ENCODE data around the gene ABCF2. TPM values are rescaled to one million over a fixed set of nuclear protein-coding genes. Genes with fewer than 3 reads are reported as not detected.
A peak's percentile ranks its signal among the peaks of the same experiment; 100 is the strongest.

ABCF2 gene
- total RNA-seq, 1 experiment from 2014 or later: 63.7 TPM

DNA sequence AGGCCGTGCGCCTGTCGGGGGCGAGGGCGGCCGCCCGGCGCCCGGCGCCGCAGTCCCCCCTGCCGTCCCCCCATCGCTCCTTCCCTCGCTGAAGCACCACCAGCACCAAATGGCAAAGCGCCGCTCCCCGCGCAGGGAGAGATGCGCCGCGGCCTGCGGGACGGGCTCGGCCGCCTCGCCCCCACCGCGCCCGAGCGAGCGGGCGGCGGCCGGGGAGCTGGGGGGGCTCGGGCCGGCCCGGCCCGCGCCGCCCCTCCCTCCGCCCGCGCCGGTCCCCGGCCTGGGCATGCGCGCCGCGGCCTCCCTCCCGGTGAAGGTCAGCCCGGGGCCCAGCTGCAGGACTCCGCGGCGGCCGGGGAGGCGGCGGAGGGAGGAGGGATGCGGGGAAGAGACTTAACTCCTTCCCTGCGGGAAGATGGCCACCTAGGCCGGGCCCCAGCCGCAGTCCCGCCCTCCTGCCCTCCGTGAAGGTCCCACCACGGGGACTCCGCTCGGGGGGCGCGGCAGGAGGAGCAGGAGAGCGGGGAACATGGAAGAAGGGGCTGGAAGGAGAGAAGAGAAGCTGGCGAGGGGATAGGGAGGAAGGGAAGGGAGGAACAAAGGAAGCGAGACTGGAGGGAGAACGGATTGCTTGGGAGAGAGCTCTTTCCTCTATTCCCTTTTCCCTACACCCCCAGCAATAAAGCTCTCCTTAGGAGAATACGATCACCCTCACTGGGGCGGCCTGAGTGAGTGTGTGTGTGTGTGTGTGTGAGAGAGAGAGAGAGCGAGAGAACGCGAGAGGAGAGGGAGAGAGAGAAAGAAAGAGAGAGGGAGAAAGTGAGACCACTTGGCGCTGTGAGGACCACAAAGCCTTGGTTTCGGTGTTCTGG lies 24.9 kb upstream of the ABCF2 start:
- no peaks in the 10 kb centered on the region for H3K27me3 ChIP-seq (ENCODE audit: insufficient read depth, low read length)
- no peaks in the 10 kb centered on the region for H3K9me2 ChIP-seq (ENCODE audit: insufficient read depth)
- BruUV-seq (replicated peaks): TSS peak; percentile 70
- no peak for DNase-seq (ENCODE audit: low read depth, low spot score)
- H3K27ac ChIP-seq (ENCODE audit: low read depth, low read length): peak overlapping the region; percentile 51
- ChIA-PET CTCF (interaction anchor here (1.0 kb wide), 1 partner anchor 9 kb away, joined by 5 read pairs; no protein-coding TSS in a partner anchor), POLR2A (no interaction called here), RAD21 (ENCODE audit: low non-redundant PET in 1 of 2, low total read pairs in 2 of 2, uncharacterized antibody in 2 of 2, unreplicated experiment in 2 of 2) (no interaction called here)
- peak overlapping the region; percentile 87 for H3K4me2 ChIP-seq (ENCODE audit: low read length)
- peaks cover 31 to 52% of the 10 kb centered on the region in 2 experiments for H3K4me1 ChIP-seq (ENCODE audit: control insufficient read depth in 1 of 2, insufficient read depth in 2 of 2, low read length in 2 of 2)
- intact Hi-C loops (cut with micrococcal nuclease): no loop called here
- no peaks in the 10 kb centered on the region for H4K20me1 ChIP-seq (ENCODE audit: insufficient read depth)
- H3K9me3 ChIP-seq (ENCODE audit: control insufficient read depth in 1 of 2, insufficient read depth in 1 of 2, low read depth in 1 of 2, low read length in 2 of 2): no peaks in the 10 kb centered on the region
- H3K9ac ChIP-seq (ENCODE audit: low read length): peak overlapping the region; percentile 79
- no peaks in the 10 kb centered on the region for H3K36me3 ChIP-seq (ENCODE audit: control insufficient read depth in 1 of 2, insufficient read depth in 2 of 2, low read length in 2 of 2)
- peak; percentile 41 for ATAC-seq
- H3K4me3 ChIP-seq (replicated peaks in 1 of 2; ENCODE audit: low read depth in 1 of 2, low read length in 2 of 2): peak overlapping the region; percentile 63 to 72
- no peak overlapping the region for H2AFZ ChIP-seq (ENCODE audit: low read depth, low read length, poor library complexity, severe bottlenecking)
- no peaks in the 10 kb centered on the region for H3K79me2 ChIP-seq (ENCODE audit: insufficient read depth, low read length)
- TF ChIP-seq POLR2A (IDR thresholded peaks at IDR 0.05; ENCODE audit: borderline replicate concordance, extremely low read depth, insufficient read depth, insufficient read length) (peak; percentile 46), POLR2AphosphoS5 (IDR thresholded peaks at IDR 0.05; ENCODE audit: low read depth, low read length) (peak; percentile 67), ZFX (IDR thresholded peaks at IDR 0.05) (peak; percentile 89), TCF7L2 (IDR thresholded peaks at IDR 0.05; ENCODE audit: borderline replicate concordance, extremely low read depth, insufficient read depth, insufficient read length) (peak; percentile 9), EZH2 (IDR thresholded peaks at IDR 0.05) (no peak)

GRCh38 chr7:151251328-151251688 lies 24.3 kb upstream of the ABCF2 start:
- no peak for TF ChIP-seq CTCF (IDR thresholded peaks at IDR 0.05 in 2 of 3, conservative IDR thresholded peaks at IDR 0.05 in 1 of 3; ENCODE audit: borderline replicate concordance in 1 of 3, insufficient read depth in 1 of 3, low read depth in 2 of 3, low read length in 2 of 3)
- TF ChIP-seq RAD21 (IDR thresholded peaks at IDR 0.05; ENCODE audit: low read depth): no peak
- no peak for TF ChIP-seq EGR1 (IDR thresholded peaks at IDR 0.05; ENCODE audit: low read depth)
- no peak for TF ChIP-seq SRF (IDR thresholded peaks at IDR 0.05; ENCODE audit: low read depth)
- no peak for TF ChIP-seq EZH2phosphoT487 (IDR thresholded peaks at IDR 0.05; ENCODE audit: borderline replicate concordance)
- TF ChIP-seq TCF7L2 (IDR thresholded peaks at IDR 0.05; ENCODE audit: borderline replicate concordance, extremely low read depth, insufficient read depth, insufficient read length): no peak
- TF ChIP-seq, protein P1, sequence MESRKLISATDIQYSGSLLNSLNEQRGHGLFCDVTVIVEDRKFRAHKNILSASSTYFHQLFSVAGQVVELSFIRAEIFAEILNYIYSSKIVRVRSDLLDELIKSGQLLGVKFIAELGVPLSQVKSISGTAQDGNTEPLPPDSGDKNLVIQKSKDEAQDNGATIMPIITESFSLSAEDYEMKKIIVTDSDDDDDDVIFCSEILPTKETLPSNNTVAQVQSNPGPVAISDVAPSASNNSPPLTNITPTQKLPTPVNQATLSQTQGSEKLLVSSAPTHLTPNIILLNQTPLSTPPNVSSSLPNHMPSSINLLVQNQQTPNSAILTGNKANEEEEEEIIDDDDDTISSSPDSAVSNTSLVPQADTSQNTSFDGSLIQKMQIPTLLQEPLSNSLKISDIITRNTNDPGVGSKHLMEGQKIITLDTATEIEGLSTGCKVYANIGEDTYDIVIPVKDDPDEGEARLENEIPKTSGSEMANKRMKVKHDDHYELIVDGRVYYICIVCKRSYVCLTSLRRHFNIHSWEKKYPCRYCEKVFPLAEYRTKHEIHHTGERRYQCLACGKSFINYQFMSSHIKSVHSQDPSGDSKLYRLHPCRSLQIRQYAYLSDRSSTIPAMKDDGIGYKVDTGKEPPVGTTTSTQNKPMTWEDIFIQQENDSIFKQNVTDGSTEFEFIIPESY (IDR thresholded peaks at IDR 0.05; ENCODE audit: extremely low read depth, insufficient replicate concordance, low read length): no peak
- no peak for TF ChIP-seq CBX3 (IDR thresholded peaks at IDR 0.05; ENCODE audit: low read depth)
- no peak for TF ChIP-seq FOSL1 (IDR thresholded peaks at IDR 0.05; ENCODE audit: low read depth)
- TF ChIP-seq ZNF274 (IDR thresholded peaks at IDR 0.05; ENCODE audit: low read depth, low read length): no peak
- TF ChIP-seq JUND (IDR thresholded peaks at IDR 0.05): no peak
- RAD21 ChIA-PET (ENCODE audit: low non-redundant PET in 1 of 2, low total read pairs in 2 of 2, uncharacterized antibody in 2 of 2, unreplicated experiment in 2 of 2): no interaction called here
- Histone ChIP-seq H3K27ac (ENCODE audit: low read depth, low read length) (peak overlapping the region; percentile 51), H4K20me1 (ENCODE audit: insufficient read depth) (no peaks in the 10 kb centered on the region), H2AFZ (ENCODE audit: low read depth, low read length, poor library complexity, severe bottlenecking) (no peak overlapping the region), H3K4me1 (ENCODE audit: control insufficient read depth in 1 of 2, insufficient read depth in 2 of 2, low read length in 2 of 2) (peaks cover 33 to 58% of the 10 kb centered on the region in 2 experiments), H3K36me3 (ENCODE audit: control insufficient read depth in 1 of 2, insufficient read depth in 2 of 2, low read length in 2 of 2) (no peaks in the 10 kb centered on the region), H3K9me2 (ENCODE audit: insufficient read depth) (no peaks in the 10 kb centered on the region), H3K4me2 (ENCODE audit: low read length) (peak overlapping the region; percentile 87), H3K9ac (ENCODE audit: low read length) (peak overlapping the region; percentile 79), H3K79me2 (ENCODE audit: insufficient read depth, low read length) (no peaks in the 10 kb centered on the region), H3K9me3 (ENCODE audit: control insufficient read depth in 1 of 2, insufficient read depth in 1 of 2, low read depth in 1 of 2, low read length in 2 of 2) (no peaks in the 10 kb centered on the region), H3K4me3 (replicated peaks in 1 of 2; ENCODE audit: low read depth in 1 of 2, low read length in 2 of 2) (peak overlapping the region; percentile 63 to 72), H3K27me3 (ENCODE audit: insufficient read depth, low read length) (no peaks in the 10 kb centered on the region)
- peak; percentile 2 for ATAC-seq
- intact Hi-C loops (cut with micrococcal nuclease): no loop called here
- no peak for DNase-seq (ENCODE audit: low read depth, low spot score)
- CTCF ChIA-PET: interaction anchor here (1.0 kb wide), 1 partner anchor 8 kb away, joined by 5 read pairs; no protein-coding TSS in a partner anchor
- POLR2A ChIA-PET: no interaction called here
- BruUV-seq (replicated peaks): no TSS peak
